HepG2 (cell line): Measurements from ENCODE around the gene PDK2. TPM values are rescaled to one million over a fixed set of nuclear protein-coding genes. Genes with fewer than 3 reads are reported as not detected.

Source experiments
- ATAC-seq: fragments of 200-7000 bp; cut with Tn5 transposase; 3 replicates; pipeline ENCODE4 v1.9.1; 2020; ENCODE audit warnings: mild to moderate bottlenecking, moderate library complexity
- BruUV-seq: library from RNA; stranded (reverse); fragments of 400-500 nt; replicated peaks from 2 replicates; lab custom pipeline; 2021; lab: Mats Ljungman, UMichigan
- CTCF ChIA-PET: fragments of 300-600 bp; formaldehyde crosslinking; extraction: SDS; loops from one replicate; lab custom pipeline; 2021; ENCODE audit warnings: low total read pairs, inconsistent platforms, low intra/inter-chr PET ratio; lab: Yijun Ruan, JAX
- POLR2A ChIA-PET: fragments of 350-600 bp; sonication (Branson Sonifier 250); formaldehyde crosslinking; loops from one replicate; lab custom pipeline; 2020; ENCODE audit warnings: antibody characterized with exemption, inconsistent platforms; lab: Yijun Ruan, JAX
- DNase-seq: peaks from one replicate; pipeline ENCODE4 v3.0.0-alpha.2; 2015; ENCODE audit warnings: low spot score
- FAIRE-seq: peaks from 3 replicates; lab custom pipeline; 2011; peaks lifted over from hg19 to GRCh38; lab: Jason Lieb, UNC
- H2AFZ ChIP-seq: one replicate; pipeline ENCODE4 v1.6.1; 2011; ENCODE audit warnings: low read length, inconsistent platforms
- H3K27ac ChIP-seq: fragments of 300-600 bp; 3 replicates; pipeline ENCODE4 v1.8.0; 2011; ENCODE audit warnings: mixed run types, mild to moderate bottlenecking, mixed read lengths, low read length, inconsistent platforms; ENCODE audit not compliant: insufficient read depth; ENCODE audit errors: extremely low read length
- H3K27me3 ChIP-seq, 2 experiments: fragments of 200-600 bp in 1 of 2; 2 replicates in 1 of 2; 3 replicates in 1 of 2; pipeline versions ENCODE4 v1.6.0 to v1.8.0; 2011; ENCODE audit warnings: low read length in 2 of 2, mild to moderate bottlenecking in 2 of 2, moderate library complexity in 2 of 2, inconsistent platforms in 1 of 2; ENCODE audit not compliant: insufficient read depth in 2 of 2, control insufficient read depth in 1 of 2
- H3K36me3 ChIP-seq, 2 experiments: fragments of 200-600 bp in 1 of 2; replicated peaks in 1 of 2; 2 replicates in 1 of 2; 3 replicates in 1 of 2; pipeline versions ENCODE4 v1.5.1 to v1.8.0; 2011; ENCODE audit warnings: low read length in 2 of 2, inconsistent platforms in 1 of 2; ENCODE audit not compliant: insufficient read depth in 2 of 2, control insufficient read depth in 1 of 2
- H3K4me1 ChIP-seq: 2 replicates; pipeline ENCODE4 v1.5.1; 2012; ENCODE audit warnings: low read length, inconsistent platforms; ENCODE audit not compliant: insufficient read depth
- H3K4me2 ChIP-seq: 2 replicates; pipeline ENCODE4 v1.6.0; 2011; ENCODE audit warnings: low read depth, low read length, inconsistent platforms
- H3K4me3 ChIP-seq, 3 experiments: fragments of 200-600 bp in 1 of 3; sonication (generic), shearing (Covaris generic) in 1 of 3; replicated peaks in 1 of 3; 2 replicates each; pipeline ENCODE4 v1.5.1; 2011 to 2016; ENCODE audit warnings: low read length in 3 of 3, inconsistent platforms in 2 of 3, low read depth in 2 of 3, mild to moderate bottlenecking in 2 of 3, control low read depth in 1 of 3, mixed read lengths in 1 of 3; ENCODE audit not compliant: insufficient read depth in 1 of 3
- H3K79me2 ChIP-seq: one replicate; pipeline ENCODE4 v1.6.1; 2011; ENCODE audit warnings: low read length, inconsistent platforms; ENCODE audit not compliant: insufficient read depth
- H3K9ac ChIP-seq: 2 replicates; pipeline ENCODE4 v1.6.0; 2011; ENCODE audit warnings: mild to moderate bottlenecking, low read depth, low read length, inconsistent platforms; ENCODE audit not compliant: insufficient read depth
- H3K9me3 ChIP-seq: 2 replicates; pipeline ENCODE4 v1.5.1; 2012; ENCODE audit warnings: mild to moderate bottlenecking, low read length
- H4K20me1 ChIP-seq: 2 replicates; pipeline ENCODE4 v1.6.0; 2011; ENCODE audit warnings: inconsistent platforms, mild to moderate bottlenecking, low read length, moderate library complexity; ENCODE audit not compliant: insufficient read depth
- ARNT2 ChIP-seq: sonication (generic); formaldehyde crosslinking; IDR thresholded peaks from 2 replicates; pipeline ENCODE4 v1.8.0; 2022; ENCODE audit warnings: mild to moderate bottlenecking, low read depth, missing genetic modification reagents, moderate library complexity
- BCL6 ChIP-seq: IDR thresholded peaks from 2 replicates; pipeline ENCODE4 v1.6.1; 2016; ENCODE audit warnings: missing genetic modification reagents, missing compliant biosample characterization
- DRAP1 ChIP-seq: IDR thresholded peaks from 2 replicates; pipeline ENCODE4 v1.6.1; 2016; ENCODE audit warnings: missing genetic modification reagents, missing compliant biosample characterization
- GFI1 ChIP-seq: sonication (generic); formaldehyde crosslinking; IDR thresholded peaks from 2 replicates; pipeline ENCODE4 v1.5.0; 2020; ENCODE audit warnings: missing genetic modification reagents, mild to moderate bottlenecking, borderline replicate concordance
- RARA ChIP-seq: IDR thresholded peaks from 2 replicates; pipeline ENCODE4 v1.6.1; 2016; ENCODE audit warnings: missing genetic modification reagents, missing compliant biosample characterization
- ZBTB33 ChIP-seq: sonication (generic); formaldehyde crosslinking; IDR thresholded peaks from 2 replicates; pipeline ENCODE4 v1.4.0; 2020; ENCODE audit warnings: missing genetic modification reagents
- ZNF7 ChIP-seq: IDR thresholded peaks from 2 replicates; pipeline ENCODE4 v1.6.1; 2016; ENCODE audit warnings: missing biosample characterization, missing genetic modification reagents
- ZNF773 ChIP-seq: sonication (generic); formaldehyde crosslinking; IDR thresholded peaks from 2 replicates; pipeline ENCODE4 v1.4.0; 2020; ENCODE audit warnings: missing genetic modification reagents, borderline replicate concordance
- WGBS: methylation state at CpG from one replicate; pipeline ENCODE4 v1.1.6; 2017; ENCODE audit warnings: low lambda C conversion rate; 5-methylcytosine and 5-hydroxymethylcytosine counted together
- in situ Hi-C: cut with HindIII; loops from 2 replicates; pipeline ENCODE4 v1.10.0; 2017; ENCODE audit warnings: low pct_unique_long_range_greater_than_20kb; ENCODE audit not compliant: extremely low pct_ligation_motif_present
- intact Hi-C: fragments of 100-400 bp; cut with micrococcal nuclease; formaldehyde crosslinking; loops from one replicate; pipeline ENCODE4 v1.10.0; 2022; ENCODE audit not compliant: unreplicated experiment
- polyA plus RNA-seq, 8 experiments: library from polyadenylated mRNA; depleted of rRNA in 3 of 8; stranded (reverse) in 7 of 8; unstranded in 1 of 8; fragments of >200 nt; fragmentation: Illumina TruSeq in 4 of 8; extraction: Trizol in 4 of 8; gene quantifications; 2 replicates each; pipeline versions ENCODE4 v1.2.1 to v1.2.3, GENCODE V29; 2011 to 2016; ENCODE audit warnings: low read depth in 4 of 8, missing spikeins in 1 of 8, mixed read lengths in 1 of 8; ENCODE audit not compliant: insufficient read depth in 1 of 8
- total RNA-seq, 5 experiments: library from RNA; depleted of rRNA; stranded (reverse); fragments of >200 nt; fragmentation: Illumina TruSeq; extraction: Trizol; gene quantifications; 2 replicates each; pipeline ENCODE4 v1.2.3, GENCODE V29; 2016; ENCODE audit warnings: low read depth in 1 of 5

PDK2 gene
- total and polyA plus RNA-seq, 2 of the 13 experiments (the other 11 are each of a cell fraction or from before 2014, with no cell fraction given): 18.5 to 59.7 TPM

GRCh38 chr17:50155115-50155819, 60.1 kb downstream of the PDK2 start:
- no peaks in the 10 kb centered on the region for H3K36me3 ChIP-seq
- no peak overlapping the region for H3K4me3 ChIP-seq
- POLR2A ChIA-PET: no interaction called here
- H4K20me1 ChIP-seq: no peaks in the 10 kb centered on the region
- peaks cover 15% of the 10 kb centered on the region for H3K4me1 ChIP-seq
- no TSS peak for BruUV-seq
- no peak for FAIRE-seq
- 40% methylated on average over 8 of the region's 8 CpGs for WGBS
- in situ Hi-C loops: no loop called here
- TF ChIP-seq GFI1 (no peak), ZBTB33 (0 out of 2 replicates have a peak, but pooled peaks have one; percentile 37)
- H3K79me2 ChIP-seq: no peaks in the 10 kb centered on the region
- ATAC-seq: no peak
- H2AFZ ChIP-seq: no peak overlapping the region
- no peaks in the 10 kb centered on the region for H3K9me3 ChIP-seq
- H3K4me2 ChIP-seq: no peak overlapping the region
- H3K27me3 ChIP-seq: peaks cover 2 to 20% of the 10 kb centered on the region in 2 experiments; a peak in 3 of 5 replicates
- CTCF ChIA-PET: no interaction called here
- H3K9ac ChIP-seq: no peak overlapping the region
- intact Hi-C loops: no loop called here
- DNase-seq: no peak
- no peak overlapping the region for H3K27ac ChIP-seq

GRCh38 chr17:50157891-50158290, 62.7 kb downstream of the PDK2 start:
- no peaks in the 10 kb centered on the region for H3K36me3 ChIP-seq
- POLR2A ChIA-PET: no interaction called here
- H3K4me1 ChIP-seq: peaks cover 15% of the 10 kb centered on the region
- DNase-seq (no peak), FAIRE-seq (no peak), ATAC-seq (no peak)
- CTCF ChIA-PET: no interaction called here
- no peak overlapping the region for H3K27ac ChIP-seq
- no peaks in the 10 kb centered on the region for H4K20me1 ChIP-seq
- H3K4me3 ChIP-seq: no peak overlapping the region
- no TSS peak for BruUV-seq
- H3K9me3 ChIP-seq: no peaks in the 10 kb centered on the region
- in situ Hi-C loops: no loop called here
- no peaks in the 10 kb centered on the region for H3K79me2 ChIP-seq
- intact Hi-C loops: no loop called here
- no peak overlapping the region for H3K9ac ChIP-seq
- H3K4me2 ChIP-seq: no peak overlapping the region
- H2AFZ ChIP-seq: no peak overlapping the region
- H3K27me3 ChIP-seq: peaks cover 2 to 41% of the 10 kb centered on the region in 2 experiments; a peak in 3 of 5 replicates
- 3% methylated on average over 4 of the region's 4 CpGs for WGBS
- TF ChIP-seq RARA (peak; percentile 25; the same call in 1 of the 2 replicates), ARNT2 (CRISPR knock-in tag) (no peak), ZNF773 (no peak), DRAP1 (no peak), ZNF7 (peak; percentile 86), BCL6 (CRISPR knock-in tag) (peak; percentile 62)
